HG03342 (cell line): ENCODE data around the gene DTNB.
"Not testable (repeated sequence)": the region's sequence is repeated elsewhere in the genome, so short reads cannot be mapped to it uniquely, and the experiment has no call there.

ENCODE experiments used
- ATAC-seq: cut with Tn5 transposase; IDR thresholded peaks from one replicate; pipeline ENCODE4 v1.9.1; 2021; ENCODE audit warnings: mild to moderate bottlenecking, moderate library complexity; ENCODE audit not compliant: unreplicated experiment

Gene DTNB

DNA sequence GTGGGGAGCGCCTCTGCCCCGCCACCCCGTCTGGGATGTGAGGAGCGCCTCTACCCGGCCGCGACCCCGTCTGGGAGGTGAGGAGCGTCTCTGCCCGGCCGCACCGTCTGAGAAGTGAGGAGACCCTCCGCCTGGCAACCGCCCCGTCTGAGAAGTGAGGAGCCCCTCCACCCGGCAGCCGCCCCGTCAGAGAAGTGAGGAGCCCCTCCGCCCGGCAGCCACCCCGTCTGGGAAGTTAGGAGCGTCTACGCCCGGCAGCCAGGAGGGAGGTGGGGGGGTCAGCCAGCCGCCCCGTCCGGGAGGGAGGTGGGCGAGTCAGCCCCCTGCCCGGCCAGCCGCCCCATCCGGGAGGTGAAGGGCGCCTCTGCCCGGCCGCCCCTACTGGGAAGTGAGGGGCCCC lies 39.6 kb downstream of the DTNB start:
- not testable (repeated sequence) for ATAC-seq

DNA sequence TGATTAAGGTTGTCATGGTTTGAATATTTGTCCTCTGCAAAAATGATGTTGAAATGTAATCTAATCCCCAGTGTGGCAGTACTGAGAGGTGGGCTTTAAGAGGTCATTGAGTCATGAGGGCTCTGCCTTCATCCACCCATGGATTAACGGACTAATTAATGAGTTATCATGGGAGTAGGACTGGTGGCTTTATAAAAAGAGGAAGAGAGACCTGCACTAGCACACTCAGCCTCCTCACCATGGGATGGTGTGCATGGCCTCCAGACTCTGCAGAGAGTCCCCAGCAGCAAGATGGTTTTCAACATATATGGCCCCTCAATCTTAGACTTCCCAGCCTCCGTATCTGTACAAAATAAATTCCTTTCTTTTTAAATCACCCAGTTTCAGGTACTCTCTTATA lies 41.0 kb downstream of the DTNB start:
- no peak for ATAC-seq

DNA sequence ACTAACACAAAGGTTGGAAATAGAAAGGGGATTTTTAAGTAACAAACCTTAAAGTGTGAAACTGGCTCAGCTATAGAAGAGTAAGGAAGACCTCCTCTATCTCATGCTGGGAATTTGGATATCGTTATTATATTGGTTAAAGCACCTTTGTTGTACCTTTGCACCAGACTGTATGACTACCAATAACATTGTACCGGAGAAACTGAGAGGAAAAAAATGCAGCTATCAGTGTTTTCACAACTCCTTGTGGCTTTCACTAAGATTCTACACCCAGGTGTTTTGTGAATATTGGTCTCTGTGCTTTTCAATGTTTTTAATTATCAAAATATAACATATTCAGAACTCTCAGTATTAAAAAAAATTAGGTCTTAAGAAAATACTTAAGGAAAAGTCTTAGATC lies 48.7 kb downstream of the DTNB start:
- no peak for ATAC-seq

- no peak for ATAC-seq
Measured at GRCh38 chr2:25623361-25623760, 50.0 kb downstream of the DTNB start.

DNA sequence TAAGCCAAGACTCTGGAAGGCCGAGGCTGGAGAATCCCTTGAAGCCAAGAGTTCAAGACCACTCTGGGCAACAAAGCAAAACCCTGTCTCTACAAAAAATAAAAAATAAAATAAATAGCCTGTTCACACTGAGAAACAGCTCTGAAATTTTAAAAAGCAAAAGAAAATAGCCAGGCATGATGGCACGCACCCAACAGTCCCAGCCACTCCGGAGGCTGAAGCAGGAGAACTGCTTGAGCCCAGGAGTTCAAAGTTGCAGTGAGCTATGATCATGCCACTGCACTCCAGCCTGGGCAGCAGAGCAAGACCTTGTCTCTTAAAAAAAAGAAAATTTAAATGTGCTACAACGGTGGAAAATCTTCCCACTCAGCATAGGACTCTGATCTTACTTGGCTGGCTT lies 52.7 kb downstream of the DTNB start:
- no peak for ATAC-seq

- ATAC-seq = no peak
Measured at GRCh38 chr2:25620077-25620476, 53.3 kb downstream of the DTNB start.

DNA sequence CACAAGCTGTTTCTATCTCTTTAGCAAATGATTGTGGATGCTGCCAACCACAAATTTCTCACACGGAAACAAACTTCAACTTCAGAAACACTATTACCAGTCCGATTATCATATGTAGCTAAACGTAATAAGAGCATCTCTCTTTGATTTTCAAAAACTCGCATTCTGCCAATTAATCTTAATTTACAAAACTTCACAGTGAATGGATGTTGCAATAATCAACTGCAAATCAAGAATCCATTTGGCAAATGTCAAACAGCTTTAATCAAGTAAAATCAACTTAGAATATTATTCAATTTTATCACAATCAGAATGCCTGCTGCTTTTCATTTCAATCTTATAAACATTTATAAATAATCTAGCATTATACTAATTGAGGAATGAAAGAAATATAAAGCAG lies 54.2 kb downstream of the DTNB start:
- ATAC-seq = no peak

GRCh38 chr2:25618676-25619075 lies 54.7 kb downstream of the DTNB start:
- ATAC-seq = no peak

- no peak for ATAC-seq
Measured at GRCh38 chr2:25617948-25618646, 55.3 kb downstream of the DTNB start.

- no peak for ATAC-seq
Measured at GRCh38 chr2:25615920-25616319, 57.5 kb downstream of the DTNB start.

DNA sequence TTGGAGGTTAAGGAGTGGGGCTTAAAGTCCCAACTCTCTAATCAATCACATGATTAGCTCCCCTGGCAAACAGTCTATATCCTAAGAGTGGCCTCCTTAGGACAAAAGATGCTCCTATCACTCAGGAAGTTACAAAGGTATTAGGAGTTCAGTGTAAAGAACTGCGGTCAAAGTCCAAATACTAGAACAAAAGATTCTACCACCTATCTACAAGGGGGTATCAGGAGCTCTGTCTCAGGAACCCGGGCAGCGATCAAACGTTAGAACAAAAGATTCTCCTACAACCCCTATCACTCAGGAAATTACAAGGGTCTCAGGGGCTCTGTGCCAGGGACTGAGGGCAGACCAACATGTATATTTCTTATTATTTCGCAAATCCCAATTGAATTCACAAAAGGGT lies 58.0 kb downstream of the DTNB start:
- ATAC-seq = no peak

DNA sequence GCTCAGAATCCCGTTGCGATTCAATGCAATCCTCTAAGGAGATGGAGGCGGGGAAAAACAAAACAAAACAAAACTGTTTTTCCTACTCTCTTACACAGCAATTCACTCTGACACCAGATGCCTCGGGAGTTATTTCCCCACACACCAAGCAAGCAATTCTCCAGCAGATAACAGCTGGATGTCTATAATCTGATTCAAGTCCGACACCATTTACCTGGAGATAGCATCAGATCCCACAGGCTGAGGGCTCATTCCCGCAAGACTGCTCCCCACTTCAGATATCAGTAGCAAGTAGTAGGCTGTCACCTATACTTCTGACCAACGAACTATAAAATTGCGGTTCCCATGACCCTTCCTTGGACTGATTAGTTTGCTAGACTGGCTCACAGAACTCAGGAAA lies 58.7 kb downstream of the DTNB start:
- no peak for ATAC-seq

DNA sequence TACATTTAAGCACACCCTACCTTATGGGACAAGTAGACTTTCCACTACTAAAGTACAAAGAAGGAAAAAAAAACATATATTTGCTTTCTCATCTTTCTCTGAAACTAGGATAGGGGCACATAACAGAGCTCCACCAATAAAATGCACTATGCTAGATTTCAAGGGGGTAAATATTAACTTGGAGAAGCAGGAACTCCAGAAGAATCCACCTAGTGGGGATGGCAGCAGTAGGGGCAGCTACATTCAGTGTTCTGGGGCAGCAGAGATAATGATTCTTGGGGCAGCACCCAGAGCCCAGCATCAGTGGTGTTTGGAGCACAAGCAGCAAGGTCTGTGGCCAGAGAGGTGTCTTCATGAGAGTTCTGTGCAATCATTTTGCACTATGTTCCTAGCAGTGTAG lies 64.7 kb downstream of the DTNB start:
- ATAC-seq = no peak

- no peak for ATAC-seq
Measured at GRCh38 chr2:25606892-25607291, 66.5 kb downstream of the DTNB start.

DNA sequence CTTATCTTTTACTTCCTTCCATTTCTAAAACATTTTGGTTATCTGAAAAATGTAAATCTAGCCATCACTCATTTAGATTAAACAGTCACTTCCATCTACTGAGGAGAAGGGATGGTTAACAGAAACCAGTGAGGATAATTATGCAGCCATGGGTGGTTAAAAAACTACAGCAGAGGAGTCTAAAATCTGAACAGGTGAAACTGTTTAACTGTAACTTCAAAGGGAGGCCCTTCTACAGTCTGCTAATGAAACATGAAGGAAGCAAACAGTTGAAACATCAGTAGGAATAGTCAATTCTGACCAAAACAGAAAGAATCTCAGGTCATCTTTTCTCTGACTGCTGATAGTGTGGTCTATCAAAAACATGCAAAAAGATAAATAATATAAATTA lies 71.0 kb downstream of the DTNB start:
- ATAC-seq = peak; percentile 46

DNA sequence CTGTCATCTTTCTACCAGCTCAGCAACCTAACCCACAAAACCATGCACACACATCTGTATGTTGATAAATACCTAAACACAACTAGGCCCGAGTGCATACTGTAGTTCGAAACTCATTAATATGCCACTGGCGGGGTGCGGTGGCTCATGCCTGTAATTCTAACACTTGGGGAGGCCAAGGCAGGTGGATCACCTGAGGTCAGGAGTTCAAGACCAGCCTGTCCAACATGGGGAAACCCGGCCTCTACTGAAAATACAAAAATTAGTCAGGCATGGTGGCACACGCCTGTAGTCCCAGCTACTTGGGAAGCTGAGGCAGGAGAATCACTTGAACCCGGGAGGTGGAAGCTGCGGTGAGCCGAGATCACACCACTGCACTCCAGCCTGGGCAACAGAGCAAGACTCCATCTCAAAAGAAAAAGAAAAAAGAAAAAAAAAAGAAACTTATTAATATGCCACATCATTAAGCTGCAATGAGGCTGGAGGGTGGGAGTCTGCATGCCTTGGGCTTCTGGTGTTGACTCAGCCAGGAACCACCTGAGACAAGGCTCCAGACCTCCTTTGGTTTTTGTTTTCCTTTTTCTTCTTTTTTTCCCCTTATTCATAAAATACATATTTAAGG lies 71.6 kb downstream of the DTNB start:
- peak; percentile 43 for ATAC-seq

DNA sequence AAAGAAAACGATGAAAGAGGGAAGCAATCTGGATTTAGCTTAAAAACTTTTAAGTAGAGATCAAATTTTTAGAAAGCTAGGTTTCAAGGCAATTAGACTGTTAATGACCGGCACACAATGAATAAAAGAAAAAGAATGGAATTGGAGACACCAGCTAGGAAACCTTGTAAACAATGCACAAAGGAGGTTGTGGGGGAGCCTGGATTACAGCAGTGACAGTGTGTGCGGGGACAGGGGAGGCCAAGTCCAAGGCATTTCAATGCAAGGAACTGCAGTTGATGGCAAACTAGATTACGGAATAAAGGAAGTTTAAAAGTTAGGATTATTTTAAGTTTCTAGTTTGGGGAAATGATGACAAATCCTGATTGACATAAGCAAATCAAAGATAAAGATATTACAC lies 74.5 kb downstream of the DTNB start:
- ATAC-seq = no peak

GRCh38 chr2:25598332-25598731 lies 75.0 kb downstream of the DTNB start:
- ATAC-seq = no peak

- no peak for ATAC-seq
Measured at GRCh38 chr2:25597881-25598280, 75.5 kb downstream of the DTNB start.

GRCh38 chr2:25596516-25597244 lies 76.7 kb downstream of the DTNB start:
- no peak for ATAC-seq

- ATAC-seq = no peak
Measured at GRCh38 chr2:25595393-25595792, 78.0 kb downstream of the DTNB start.

DNA sequence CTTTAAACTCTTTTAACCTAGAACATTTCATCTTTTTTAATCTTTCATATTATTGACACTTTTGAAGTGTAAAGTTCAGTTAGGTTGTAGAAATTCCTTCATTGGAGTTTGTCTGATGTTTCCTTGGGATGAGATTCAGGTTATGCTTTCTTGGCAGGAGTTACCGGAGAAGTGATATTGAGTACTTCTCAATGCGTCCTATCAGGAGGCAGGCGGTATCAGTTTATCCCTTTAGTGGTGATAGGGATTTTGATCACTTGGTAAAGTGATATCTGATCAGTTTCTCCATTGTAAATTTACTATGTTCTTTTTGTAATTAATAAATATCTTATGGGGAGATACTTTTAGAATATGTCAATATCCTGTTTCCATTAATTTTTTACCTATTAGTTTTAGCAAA lies 78.4 kb downstream of the DTNB start:
- ATAC-seq = no peak
